ENCODE measurements around the gene NRL.
A peak's percentile ranks its signal among the peaks of the same experiment; 100 is the strongest.

The NRL gene

GRCh38 chr14:24072881-24073877 is 41.6 kb downstream of the NRL start:
- Histone ChIP-seq H3K79me1 (replicated peaks; ENCODE audit: low read length, poor library complexity, severe bottlenecking) (no peaks in the 10 kb centered on the region), H3K18ac (ENCODE audit: low read depth in 1 of 2, low read length in 2 of 2) (no peak overlapping the region), H3K14ac (ENCODE audit: low read length in 2 of 2) (no peak overlapping the region), H2AK5ac (ENCODE audit: low read length, severe bottlenecking) (no peak overlapping the region), H2BK15ac (ENCODE audit: low read depth, poor library complexity, severe bottlenecking) (no peak overlapping the region), H3K4me1 (ENCODE audit: control insufficient read depth, insufficient read depth, low read depth, low read length) (peaks cover 3% of the 10 kb centered on the region), H3K4me3 (ENCODE audit: insufficient read depth in 1 of 2, low read depth in 1 of 2, low read length in 2 of 2) (no peak overlapping the region), H3K27me3 (ENCODE audit: control insufficient read depth in 1 of 2, insufficient read depth in 1 of 2, low read length in 2 of 2) (peaks cover 71 to 87% of the 10 kb centered on the region in 2 experiments), H3K4ac (ENCODE audit: low read depth in 1 of 2, low read length in 2 of 2) (no peak overlapping the region), H3K4me2 (ENCODE audit: low read length, poor library complexity, severe bottlenecking) (no peak overlapping the region), H3K27ac (ENCODE audit: low read length, poor library complexity, severe bottlenecking) (no peak overlapping the region), H4K91ac (ENCODE audit: low read length) (no peak overlapping the region), H3K23ac (ENCODE audit: low read length in 2 of 2) (no peak overlapping the region), H3K9ac (ENCODE audit: low read length) (no peak overlapping the region), H2BK5ac (ENCODE audit: low read depth, low read length, poor library complexity, severe bottlenecking) (no peak overlapping the region), H3K36me3 (ENCODE audit: control insufficient read depth in 1 of 2, insufficient read depth in 2 of 2, low read depth in 1 of 2, low read length in 2 of 2) (no peaks in the 10 kb centered on the region), H3K9me3 (ENCODE audit: control insufficient read depth, low read length) (no peaks in the 10 kb centered on the region), H2BK120ac (ENCODE audit: low read depth, low read length) (no peak overlapping the region), H4K8ac (ENCODE audit: low read length) (no peak overlapping the region), H2BK12ac (ENCODE audit: low read length in 2 of 2) (no peak overlapping the region), H2AFZ (ENCODE audit: low read depth, low read length) (no peak overlapping the region)
- 79% methylated on average over 24 of the region's 26 CpGs for WGBS
- no peak for DNase-seq

- H3K79me1 ChIP-seq (replicated peaks; ENCODE audit: low read length, poor library complexity, severe bottlenecking): no peaks in the 10 kb centered on the region
- H3K27me3 ChIP-seq (ENCODE audit: control insufficient read depth in 1 of 2, insufficient read depth in 1 of 2, low read length in 2 of 2): peaks cover 66 to 84% of the 10 kb centered on the region in 2 experiments
- H2BK15ac ChIP-seq (ENCODE audit: low read depth, poor library complexity, severe bottlenecking): no peak overlapping the region
- peaks cover 3% of the 10 kb centered on the region for H3K4me1 ChIP-seq (ENCODE audit: control insufficient read depth, insufficient read depth, low read depth, low read length)
- H3K18ac ChIP-seq (ENCODE audit: low read depth in 1 of 2, low read length in 2 of 2): no peak overlapping the region
- H3K23ac ChIP-seq (ENCODE audit: low read length in 2 of 2): no peak overlapping the region
- H3K4me2 ChIP-seq (ENCODE audit: low read length, poor library complexity, severe bottlenecking): no peak overlapping the region
- H2AK5ac ChIP-seq (ENCODE audit: low read length, severe bottlenecking): no peak overlapping the region
- H3K4ac ChIP-seq (ENCODE audit: low read depth in 1 of 2, low read length in 2 of 2): no peak overlapping the region
- H4K91ac ChIP-seq (ENCODE audit: low read length): no peak overlapping the region
- DNase-seq: no peak
- no peaks in the 10 kb centered on the region for H3K9me3 ChIP-seq (ENCODE audit: control insufficient read depth, low read length)
- no peak overlapping the region for H4K8ac ChIP-seq (ENCODE audit: low read length)
- no peak overlapping the region for H2BK120ac ChIP-seq (ENCODE audit: low read depth, low read length)
- no peak overlapping the region for H2AFZ ChIP-seq (ENCODE audit: low read depth, low read length)
- H2BK5ac ChIP-seq (ENCODE audit: low read depth, low read length, poor library complexity, severe bottlenecking): no peak overlapping the region
- H3K9ac ChIP-seq (ENCODE audit: low read length): no peak overlapping the region
- H3K14ac ChIP-seq (ENCODE audit: low read length in 2 of 2): no peak overlapping the region
- 78% methylated on average over 6 of the region's 7 CpGs for WGBS
- H2BK12ac ChIP-seq (ENCODE audit: low read length in 2 of 2): no peak overlapping the region
- H3K27ac ChIP-seq (ENCODE audit: low read length, poor library complexity, severe bottlenecking): no peak overlapping the region
- no peaks in the 10 kb centered on the region for H3K36me3 ChIP-seq (ENCODE audit: control insufficient read depth in 1 of 2, insufficient read depth in 2 of 2, low read depth in 1 of 2, low read length in 2 of 2)
- H3K4me3 ChIP-seq (ENCODE audit: insufficient read depth in 1 of 2, low read depth in 1 of 2, low read length in 2 of 2): no peak overlapping the region
These were observed 42.3 kb downstream of the NRL start for GRCh38 chr14:24072436-24072835.

- DNase-seq: no peak
- Histone ChIP-seq H2BK15ac (ENCODE audit: low read depth, poor library complexity, severe bottlenecking) (no peak overlapping the region), H2AK5ac (ENCODE audit: low read length, severe bottlenecking) (no peak overlapping the region), H3K18ac (ENCODE audit: low read depth in 1 of 2, low read length in 2 of 2) (no peak overlapping the region), H3K79me1 (replicated peaks; ENCODE audit: low read length, poor library complexity, severe bottlenecking) (no peaks in the 10 kb centered on the region), H3K36me3 (ENCODE audit: control insufficient read depth in 1 of 2, insufficient read depth in 2 of 2, low read depth in 1 of 2, low read length in 2 of 2) (no peaks in the 10 kb centered on the region), H3K4me3 (ENCODE audit: insufficient read depth in 1 of 2, low read depth in 1 of 2, low read length in 2 of 2) (no peak overlapping the region), H3K9ac (ENCODE audit: low read length) (no peak overlapping the region), H2BK5ac (ENCODE audit: low read depth, low read length, poor library complexity, severe bottlenecking) (no peak overlapping the region), H4K91ac (ENCODE audit: low read length) (no peak overlapping the region), H3K9me3 (ENCODE audit: control insufficient read depth, low read length) (no peaks in the 10 kb centered on the region), H2BK12ac (ENCODE audit: low read length in 2 of 2) (no peak overlapping the region), H3K4me1 (ENCODE audit: control insufficient read depth, insufficient read depth, low read depth, low read length) (peaks cover 3% of the 10 kb centered on the region), H3K4ac (ENCODE audit: low read depth in 1 of 2, low read length in 2 of 2) (no peak overlapping the region), H3K27ac (ENCODE audit: low read length, poor library complexity, severe bottlenecking) (no peak overlapping the region), H3K27me3 (ENCODE audit: control insufficient read depth in 1 of 2, insufficient read depth in 1 of 2, low read length in 2 of 2) (peaks cover 68 to 85% of the 10 kb centered on the region in 2 experiments), H4K8ac (ENCODE audit: low read length) (no peak overlapping the region), H3K14ac (ENCODE audit: low read length in 2 of 2) (no peak overlapping the region), H2AFZ (ENCODE audit: low read depth, low read length) (no peak overlapping the region), H3K4me2 (ENCODE audit: low read length, poor library complexity, severe bottlenecking) (no peak overlapping the region), H2BK120ac (ENCODE audit: low read depth, low read length) (no peak overlapping the region), H3K23ac (ENCODE audit: low read length in 2 of 2) (no peak overlapping the region)
- 81% methylated on average over 12 of the region's 12 CpGs for WGBS
These were observed 42.8 kb downstream of the NRL start for GRCh38 chr14:24071836-24072430.

GRCh38 chr14:24071144-24071697 is 43.5 kb downstream of the NRL start, which contains the start of gene CPNE6:
Gene CPNE6, plus strand, starts transcription at chr14:24071562. Its CDS starts 1,375 bp downstream, at chr14:24072937.
- H2BK12ac ChIP-seq (ENCODE audit: low read length in 2 of 2): no peak within 1 kb of the TSS
- H3K27ac ChIP-seq (ENCODE audit: low read length, poor library complexity, severe bottlenecking): no peak within 1 kb of the TSS
- no peak within 1 kb of the TSS for H2AK5ac ChIP-seq (ENCODE audit: low read length, severe bottlenecking)
- H3K23ac ChIP-seq (ENCODE audit: low read length in 2 of 2): peak within 1 kb of the TSS in 1 of 2 experiments; percentile 41
- H3K36me3 ChIP-seq (ENCODE audit: control insufficient read depth in 1 of 2, insufficient read depth in 2 of 2, low read depth in 1 of 2, low read length in 2 of 2): no peaks in the 10 kb centered on the region
- no peak within 1 kb of the TSS for H3K4ac ChIP-seq (ENCODE audit: low read depth in 1 of 2, low read length in 2 of 2)
- no peak within 1 kb of the TSS for H3K9ac ChIP-seq (ENCODE audit: low read length)
- no peak for DNase-seq
- no peaks in the 10 kb centered on the region for H3K79me1 ChIP-seq (replicated peaks; ENCODE audit: low read length, poor library complexity, severe bottlenecking)
- H3K4me1 ChIP-seq (ENCODE audit: control insufficient read depth, insufficient read depth, low read depth, low read length): peaks cover 3% of the 10 kb centered on the region
- no peaks in the 10 kb centered on the region for H3K9me3 ChIP-seq (ENCODE audit: control insufficient read depth, low read length)
- no peak within 1 kb of the TSS for H3K4me3 ChIP-seq (ENCODE audit: insufficient read depth in 1 of 2, low read depth in 1 of 2, low read length in 2 of 2)
- no peak within 1 kb of the TSS for H2BK15ac ChIP-seq (ENCODE audit: low read depth, poor library complexity, severe bottlenecking)
- no peak within 1 kb of the TSS for H2AFZ ChIP-seq (ENCODE audit: low read depth, low read length)
- no peak within 1 kb of the TSS for H4K91ac ChIP-seq (ENCODE audit: low read length)
- no peak within 1 kb of the TSS for H3K14ac ChIP-seq (ENCODE audit: low read length in 2 of 2)
- H4K8ac ChIP-seq (ENCODE audit: low read length): no peak within 1 kb of the TSS
- H2BK120ac ChIP-seq (ENCODE audit: low read depth, low read length): no peak within 1 kb of the TSS
- H3K18ac ChIP-seq (ENCODE audit: low read depth in 1 of 2, low read length in 2 of 2): no peak within 1 kb of the TSS
- H2BK5ac ChIP-seq (ENCODE audit: low read depth, low read length, poor library complexity, severe bottlenecking): no peak within 1 kb of the TSS
- peaks cover 68 to 84% of the 10 kb centered on the region in 2 experiments for H3K27me3 ChIP-seq (ENCODE audit: control insufficient read depth in 1 of 2, insufficient read depth in 1 of 2, low read length in 2 of 2)
- H3K4me2 ChIP-seq (ENCODE audit: low read length, poor library complexity, severe bottlenecking): no peak within 1 kb of the TSS
- 86% methylated on average over 17 of the region's 19 CpGs for WGBS

Measured in mesenchymal stem cell (in vitro differentiated cells and primary cell).